ENCODE data around the gene SORL1. TPM values are rescaled to one million over a fixed set of nuclear protein-coding genes. Genes with fewer than 3 reads are reported as not detected.
"Not testable (repeated sequence)": the region's sequence is repeated elsewhere in the genome, so short reads cannot be mapped to it uniquely, and the experiment has no call there.

SORL1 gene
- total RNA-seq, 1 experiment from 2014 or later = 37.6 TPM

GRCh38 chr11:121463689-121464335, 11.7 kb downstream of the SORL1 start:
- in situ Hi-C loops (cut with HindIII; ENCODE audit: low pct_unique_long_range_greater_than_20kb, low sequenced_read_pairs) = no loop called here
- no peak for DNase-seq (ENCODE audit: low read depth, low spot score)

DNA sequence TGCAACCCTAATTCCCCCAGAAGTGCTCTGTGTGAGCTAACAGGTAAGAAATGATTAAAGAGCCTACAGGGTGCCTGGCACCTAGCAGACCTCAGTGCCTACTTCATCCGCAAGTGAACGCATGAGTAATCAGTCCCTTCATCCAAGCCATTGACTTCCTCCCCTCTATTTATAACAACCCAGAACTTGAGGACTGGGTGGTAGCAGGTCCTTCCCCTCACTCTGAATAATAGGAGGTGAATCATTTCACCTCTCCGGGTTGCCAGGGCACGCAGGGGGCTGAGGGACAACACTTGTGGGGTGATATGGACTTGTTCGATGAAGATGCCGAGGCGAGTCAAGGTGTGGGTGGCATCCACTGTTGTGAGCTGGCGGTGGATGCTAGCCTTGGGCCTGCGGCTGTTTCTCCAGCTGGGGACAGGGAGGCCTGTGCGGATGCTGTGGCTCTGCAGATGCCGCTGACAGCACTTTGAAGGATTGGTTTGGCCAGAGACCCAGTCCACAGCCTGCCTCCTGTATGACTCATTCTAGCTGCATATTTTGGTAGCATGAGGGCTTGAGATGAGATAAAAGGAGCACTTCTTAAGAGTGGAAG, 12.3 kb downstream of the SORL1 start:
- in situ Hi-C loops (cut with HindIII; ENCODE audit: low pct_unique_long_range_greater_than_20kb, low sequenced_read_pairs) = no loop called here
- DNase-seq (ENCODE audit: low read depth, low spot score) = peak; percentile 37

- in situ Hi-C loops (cut with HindIII; ENCODE audit: low pct_unique_long_range_greater_than_20kb, low sequenced_read_pairs) = no loop called here
- no peak for DNase-seq (ENCODE audit: low read depth, low spot score)
Observed at GRCh38 chr11:121465709-121466062, 13.6 kb downstream of the SORL1 start.

- in situ Hi-C loops (cut with HindIII; ENCODE audit: low pct_unique_long_range_greater_than_20kb, low sequenced_read_pairs) = no loop called here
- DNase-seq (ENCODE audit: low read depth, low spot score) = peak; percentile 66
Observed at GRCh38 chr11:121466063-121466794, 14.1 kb downstream of the SORL1 start.

- in situ Hi-C loops (cut with HindIII; ENCODE audit: low pct_unique_long_range_greater_than_20kb, low sequenced_read_pairs) = no loop called here
- DNase-seq (ENCODE audit: low read depth, low spot score) = no peak
Observed at GRCh38 chr11:121467471-121467870, 15.4 kb downstream of the SORL1 start.

GRCh38 chr11:121467965-121468364, 15.9 kb downstream of the SORL1 start:
- in situ Hi-C loops (cut with HindIII; ENCODE audit: low pct_unique_long_range_greater_than_20kb, low sequenced_read_pairs) = no loop called here
- DNase-seq (ENCODE audit: low read depth, low spot score) = no peak

GRCh38 chr11:121469910-121470309, 17.8 kb downstream of the SORL1 start:
- no peak for DNase-seq (ENCODE audit: low read depth, low spot score)
- in situ Hi-C loops (cut with HindIII; ENCODE audit: low pct_unique_long_range_greater_than_20kb, low sequenced_read_pairs) = no loop called here

DNA sequence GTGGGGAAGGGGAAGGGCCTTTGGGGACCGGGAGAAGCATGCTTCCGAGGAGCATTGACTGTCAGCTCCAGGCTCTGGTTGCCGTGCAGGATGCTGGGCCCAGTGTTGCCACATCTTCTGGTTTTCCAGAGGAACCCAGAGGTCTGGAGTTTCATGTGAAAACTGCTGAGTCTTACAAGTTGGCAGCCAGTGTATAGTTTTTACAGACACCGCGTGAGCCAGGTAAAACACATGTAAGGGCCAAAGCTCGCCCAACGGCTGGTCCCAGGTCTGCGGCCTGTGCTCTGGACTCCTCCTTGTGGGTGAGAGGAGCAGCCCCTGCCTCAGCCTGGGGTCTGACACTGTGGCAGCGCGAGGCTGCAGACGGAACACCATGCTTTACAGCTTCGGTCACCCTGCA, 19.1 kb downstream of the SORL1 start:
- in situ Hi-C loops (cut with HindIII; ENCODE audit: low pct_unique_long_range_greater_than_20kb, low sequenced_read_pairs) = no loop called here
- DNase-seq (ENCODE audit: low read depth, low spot score) = no peak

DNA sequence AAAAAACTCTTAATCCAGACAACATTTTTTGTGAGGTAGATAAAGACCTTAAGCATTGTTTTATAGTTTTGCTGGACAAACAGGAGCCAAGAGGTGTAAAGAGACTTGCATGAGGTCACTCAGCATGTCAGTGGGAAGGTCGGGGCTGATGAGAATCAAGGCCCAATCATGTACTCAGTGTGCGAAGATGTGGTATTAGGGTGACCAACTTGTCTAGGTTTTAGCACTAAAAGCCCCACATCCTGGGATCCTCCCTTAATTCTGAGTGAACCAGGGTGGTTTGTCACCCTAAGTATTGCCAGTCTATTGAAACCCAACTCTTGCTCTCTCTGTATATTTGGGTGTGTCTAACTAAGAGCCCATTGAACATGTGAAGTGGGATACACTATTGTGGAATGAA, 20.2 kb downstream of the SORL1 start:
- in situ Hi-C loops (cut with HindIII; ENCODE audit: low pct_unique_long_range_greater_than_20kb, low sequenced_read_pairs) = no loop called here
- DNase-seq (ENCODE audit: low read depth, low spot score) = no peak

GRCh38 chr11:121473064-121473777, 21.1 kb downstream of the SORL1 start:
- DNase-seq (ENCODE audit: low read depth, low spot score) = no peak
- in situ Hi-C loops (cut with HindIII; ENCODE audit: low pct_unique_long_range_greater_than_20kb, low sequenced_read_pairs) = no loop called here

DNA sequence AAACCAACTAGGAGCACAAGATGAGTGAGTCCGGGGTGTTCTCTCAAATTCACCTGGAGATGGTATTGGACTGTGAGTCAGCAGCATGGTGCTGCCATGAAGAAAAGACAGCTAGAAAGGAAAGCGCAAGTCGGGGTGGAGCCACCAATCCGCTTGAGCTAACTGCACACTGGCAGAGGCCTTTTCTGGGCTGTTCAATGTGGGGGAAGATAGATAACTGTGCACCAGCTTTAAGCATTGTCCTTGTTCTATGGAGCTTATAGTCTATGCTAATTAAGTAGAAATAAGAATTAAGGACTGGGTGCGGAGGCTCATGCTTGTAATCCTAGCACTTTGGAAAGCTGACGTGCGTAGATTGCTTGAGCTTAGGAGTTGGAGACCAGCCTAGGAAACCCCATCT, 22.6 kb downstream of the SORL1 start:
- no peak for DNase-seq (ENCODE audit: low read depth, low spot score)
- in situ Hi-C loops (cut with HindIII; ENCODE audit: low pct_unique_long_range_greater_than_20kb, low sequenced_read_pairs) = no loop called here

DNA sequence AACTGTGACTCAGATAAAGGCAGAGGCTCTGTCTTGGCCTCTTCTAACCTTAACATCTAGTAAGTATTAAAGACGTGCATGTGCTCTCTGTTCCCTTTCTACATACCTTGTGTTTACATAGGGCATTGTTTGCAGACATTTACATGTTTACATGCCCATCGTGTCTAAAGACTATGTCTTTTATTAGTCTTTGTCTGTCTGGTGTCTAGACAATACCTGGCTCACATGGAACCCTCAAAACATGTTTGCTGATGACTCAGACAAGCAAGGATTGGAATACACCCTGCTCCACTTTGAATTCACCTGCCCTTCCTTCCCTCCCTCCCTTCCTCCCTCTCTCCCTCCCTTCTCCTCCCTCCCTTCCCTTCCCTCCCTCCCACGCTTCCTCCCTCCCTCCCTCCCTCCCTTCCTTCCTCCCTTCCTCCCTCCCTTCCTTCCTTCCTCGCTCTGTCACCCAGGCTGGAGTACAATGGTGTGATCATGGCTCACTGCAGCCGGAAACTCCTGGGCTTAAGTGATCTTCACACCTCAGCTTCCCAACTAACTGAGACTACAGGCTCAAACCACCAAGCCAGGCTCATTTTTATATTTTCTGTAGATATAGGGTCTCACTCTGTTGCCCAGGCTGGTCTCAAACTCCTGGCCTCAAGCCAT, 24.4 kb downstream of the SORL1 start:
- no peak for DNase-seq (ENCODE audit: low read depth, low spot score)
- in situ Hi-C loops (cut with HindIII; ENCODE audit: low pct_unique_long_range_greater_than_20kb, low sequenced_read_pairs) = no loop called here

- in situ Hi-C loops (cut with HindIII; ENCODE audit: low pct_unique_long_range_greater_than_20kb, low sequenced_read_pairs) = no loop called here
- DNase-seq (ENCODE audit: low read depth, low spot score) = no peak
Observed at GRCh38 chr11:121478226-121478894, 26.2 kb downstream of the SORL1 start.

DNA sequence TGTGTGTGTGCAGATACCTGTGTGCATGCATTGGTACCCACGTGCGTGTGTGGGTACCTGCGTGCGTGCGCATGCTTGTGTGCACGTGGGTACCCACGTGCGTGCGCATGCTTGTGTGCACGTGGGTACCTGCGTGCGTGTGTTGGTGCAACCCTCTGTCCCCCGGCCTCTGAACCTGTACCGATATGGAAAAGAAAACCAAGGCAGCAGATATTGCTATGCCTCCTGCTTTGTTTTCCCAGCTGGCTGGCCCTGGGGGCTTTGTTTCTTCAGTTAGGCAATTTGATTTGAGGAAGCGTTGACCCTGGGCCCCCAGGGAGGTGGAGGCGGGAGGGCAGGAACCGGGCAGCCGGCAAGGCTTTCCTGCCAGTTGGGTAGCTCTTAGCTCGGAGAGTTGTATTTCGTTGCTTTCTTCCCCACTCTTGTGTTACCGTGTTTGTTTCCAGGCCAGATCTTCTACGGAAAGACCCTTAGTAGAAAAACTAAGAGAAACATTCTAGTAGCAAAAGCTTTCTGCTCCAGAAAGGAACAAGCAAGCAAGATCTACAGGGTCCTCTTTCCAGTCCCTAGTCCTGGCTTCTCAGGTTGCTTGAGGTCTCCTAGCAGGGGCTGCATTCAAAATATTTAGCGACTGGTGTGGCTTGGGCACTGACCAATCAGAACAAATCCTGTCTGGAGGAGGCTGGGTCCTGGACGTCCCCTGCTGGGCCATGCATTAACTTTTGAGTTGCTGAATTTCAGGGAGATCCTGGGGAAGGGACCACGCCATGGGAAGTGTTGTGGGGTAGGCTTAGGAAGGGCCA, 27.0 kb downstream of the SORL1 start:
- no peak for DNase-seq (ENCODE audit: low read depth, low spot score)
- in situ Hi-C loops (cut with HindIII; ENCODE audit: low pct_unique_long_range_greater_than_20kb, low sequenced_read_pairs) = no loop called here

GRCh38 chr11:121479698-121480238, 27.7 kb downstream of the SORL1 start:
- in situ Hi-C loops (cut with HindIII; ENCODE audit: low pct_unique_long_range_greater_than_20kb, low sequenced_read_pairs) = no loop called here
- no peak for DNase-seq (ENCODE audit: low read depth, low spot score)

DNA sequence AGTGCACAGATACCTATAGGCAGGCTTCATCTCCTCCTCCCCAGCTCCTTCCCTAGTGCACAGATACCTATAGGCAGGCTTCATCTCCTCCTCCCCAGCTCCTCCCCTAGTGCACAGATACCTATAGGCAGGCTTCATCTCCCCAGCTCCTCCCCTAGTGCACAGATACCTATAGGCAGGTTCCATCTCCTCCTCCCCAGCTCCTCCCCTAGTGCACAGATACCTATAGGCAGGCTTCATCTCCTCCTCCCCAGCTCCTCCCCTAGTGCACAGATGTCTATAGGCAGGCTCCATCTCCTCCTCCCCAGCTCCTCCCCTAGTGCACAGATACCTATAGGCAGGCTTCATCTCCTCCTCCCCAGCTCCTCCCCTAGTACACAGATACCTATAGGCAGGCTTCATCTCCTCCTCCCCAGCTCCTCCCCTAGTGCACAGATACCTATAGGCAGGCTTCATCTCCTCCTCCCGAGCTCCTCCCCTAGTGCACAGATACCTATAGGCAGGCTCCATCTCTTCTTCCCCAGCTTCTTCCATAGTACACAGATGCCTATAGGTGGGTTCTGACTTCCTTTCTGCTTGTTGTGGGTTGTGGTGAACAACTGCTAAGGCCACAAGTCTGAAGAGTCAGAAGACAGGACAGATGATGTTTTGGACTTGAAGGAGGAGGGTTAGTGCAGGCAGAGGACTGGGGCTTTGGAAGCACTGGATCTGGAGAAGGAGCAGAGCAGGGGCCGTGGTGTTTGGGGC, 29.5 kb downstream of the SORL1 start:
- DNase-seq (ENCODE audit: low read depth, low spot score); in situ Hi-C loops (cut with HindIII; ENCODE audit: low pct_unique_long_range_greater_than_20kb, low sequenced_read_pairs): not testable (repeated sequence)

All from SK-MEL-5 (cell line).